HG03575 (cell line): ENCODE results near the gene RAD51D.
"Not testable (repeated sequence)": the region's sequence is repeated elsewhere in the genome, so short reads cannot be mapped to it uniquely, and the experiment has no call there.

Source experiments
- ATAC-seq: cut with Tn5 transposase; IDR thresholded peaks from one replicate; pipeline ENCODE4 v1.9.1; 2021; ENCODE audit not compliant: unreplicated experiment, insufficient number of reproducible peaks, low FRiP score; ENCODE audit errors: extremely low read depth

The RAD51D gene

GRCh38 chr17:35146214-35146833 is 26.7 kb upstream of the RAD51D start:
- ATAC-seq: no peak

GRCh38 chr17:35144840-35145239 is 25.2 kb upstream of the RAD51D start:
- ATAC-seq: no peak

GRCh38 chr17:35142467-35142796 is 22.8 kb upstream of the RAD51D start:
- no peak for ATAC-seq

- ATAC-seq: no peak
Observed at GRCh38 chr17:35141681-35142466, 22.2 kb upstream of the RAD51D start, which contains the start of gene NLE1. Gene NLE1 (minus strand): TSS chr17:35142303. CDS start chr17:35142275, 28 bp downstream.

- ATAC-seq: no peak
Observed at GRCh38 chr17:35138218-35138617, 18.6 kb upstream of the RAD51D start.

GRCh38 chr17:35135322-35135721 is 15.7 kb upstream of the RAD51D start:
- no peak for ATAC-seq

GRCh38 chr17:35132816-35133550 is 13.3 kb upstream of the RAD51D start:
- ATAC-seq: no peak

GRCh38 chr17:35132099-35132498 is 12.4 kb upstream of the RAD51D start:
- ATAC-seq: no peak

- no peak for ATAC-seq
Observed at GRCh38 chr17:35130392-35130791, 10.7 kb upstream of the RAD51D start.

- no peak for ATAC-seq
Observed at GRCh38 chr17:35129973-35130351, 10.3 kb upstream of the RAD51D start.

- no peak for ATAC-seq
Observed at GRCh38 chr17:35129154-35129972, 9.7 kb upstream of the RAD51D start.

- no peak for ATAC-seq
Observed at GRCh38 chr17:35127751-35128514, 8.3 kb upstream of the RAD51D start.

GRCh38 chr17:35121315-35121714 is 1.7 kb upstream of the RAD51D start, which contains the start of gene FNDC8:
Gene FNDC8 (plus strand): TSS chr17:35121615. CDS start chr17:35121694, 79 bp downstream.
- ATAC-seq: no peak

- ATAC-seq: no peak
Observed at GRCh38 chr17:35117984-35118383, 1.7 kb downstream of the RAD51D start.

- ATAC-seq: no peak
Observed at GRCh38 chr17:35116845-35117244, 2.8 kb downstream of the RAD51D start.

- ATAC-seq: not testable (repeated sequence)
Observed at GRCh38 chr17:35110791-35111190, 8.9 kb downstream of the RAD51D start.

- ATAC-seq: no peak
Observed at GRCh38 chr17:35104844-35105450, 14.7 kb downstream of the RAD51D start.

- no peak for ATAC-seq
Observed at GRCh38 chr17:35103271-35103670, 16.4 kb downstream of the RAD51D start.
